GM19328 (cell line): Measurements from ENCODE around the gene SLC5A5.
"Not testable (repeated sequence)": the region's sequence is repeated elsewhere in the genome, so short reads cannot be mapped to it uniquely, and the experiment has no call there.

Experiments
- ATAC-seq: cut with Tn5 transposase; IDR thresholded peaks from one replicate; pipeline ENCODE4 v1.9.1; 2021; ENCODE audit warnings: mild to moderate bottlenecking, moderate library complexity; ENCODE audit not compliant: unreplicated experiment

Gene SLC5A5

GRCh38 chr19:17915940-17916593, 44.3 kb downstream of the SLC5A5 start:
- ATAC-seq, result no peak

GRCh38 chr19:17918151-17918550, 46.4 kb downstream of the SLC5A5 start:
- ATAC-seq, result not testable (repeated sequence)

- ATAC-seq, result not testable (repeated sequence)
Measured at GRCh38 chr19:17919122-17919521, 47.4 kb downstream of the SLC5A5 start.

- no peak for ATAC-seq
Measured at GRCh38 chr19:17920527-17920926, 48.8 kb downstream of the SLC5A5 start.

- no peak for ATAC-seq
Measured at GRCh38 chr19:17922138-17922537, 50.4 kb downstream of the SLC5A5 start.

GRCh38 chr19:17926044-17926443, 54.3 kb downstream of the SLC5A5 start:
- ATAC-seq, result no peak

- ATAC-seq, result no peak
Measured at GRCh38 chr19:17929056-17929455, 57.3 kb downstream of the SLC5A5 start.

- ATAC-seq, result no peak
Measured at GRCh38 chr19:17931532-17932191, 59.9 kb downstream of the SLC5A5 start.

GRCh38 chr19:17932485-17933338, 61.0 kb downstream of the SLC5A5 start, which contains the start of gene CCDC124:
Gene CCDC124 (plus strand): TSS chr19:17933015. CDS start chr19:17936421, 3,406 bp downstream.
- peak; percentile 82 for ATAC-seq

- no peak for ATAC-seq
Measured at GRCh38 chr19:17933414-17934129, 61.8 kb downstream of the SLC5A5 start.

- no peak for ATAC-seq
Measured at GRCh38 chr19:17936379-17936778, 64.6 kb downstream of the SLC5A5 start.

GRCh38 chr19:17937371-17937900, 65.7 kb downstream of the SLC5A5 start:
- ATAC-seq, result no peak

GRCh38 chr19:17938092-17938845, 66.5 kb downstream of the SLC5A5 start:
- no peak for ATAC-seq

- ATAC-seq, result no peak
Measured at GRCh38 chr19:17942181-17942580, 70.4 kb downstream of the SLC5A5 start.

GRCh38 chr19:17942582-17943273, 71.0 kb downstream of the SLC5A5 start:
- ATAC-seq, result no peak

GRCh38 chr19:17943274-17944221, 71.8 kb downstream of the SLC5A5 start:
- no peak for ATAC-seq

- ATAC-seq, result no peak
Measured at GRCh38 chr19:17944301-17944700, 72.6 kb downstream of the SLC5A5 start.
